Natural killer cell treated with Interleukin-12 subunit alpha and Interleukin-12 subunit beta and Interleukin-15 and Interleukin-18, amount 100 ng/mL, for 72 hours (primary cell): ENCODE data around the gene PSD. TPM values are rescaled to one million over a fixed set of nuclear protein-coding genes. Genes with fewer than 3 reads are reported as not detected.

ENCODE experiments used
- ATAC-seq, 2 donors: fragments of 150-1000 bp; cut with Tn5 transposase in 1 of 2; sonication (Bioruptor Pico), chemical (Tn5 transposase) in 1 of 2; 2 replicates each; pipeline ENCODE4 v1.10.0; 2021
- DNase-seq: peaks from one replicate; pipeline ENCODE4 v3.0.0; 2022; ENCODE audit warnings: low spot score
- H3K27ac Mint-ChIP-seq, 2 donors: 1 replicate in 1 of 2; 2 replicates in 1 of 2; pipeline ENCODE4 v1.8.0; 2022; ENCODE audit warnings: mixed read lengths in 2 of 2, mild to moderate bottlenecking in 1 of 2, moderate library complexity in 1 of 2
- H3K27me3 Mint-ChIP-seq, 2 donors: 1 replicate in 1 of 2; 2 replicates in 1 of 2; pipeline ENCODE4 v1.8.0; 2022; ENCODE audit warnings: mixed read lengths in 2 of 2
- H3K36me3 Mint-ChIP-seq: one replicate; pipeline ENCODE4 v1.8.0; 2022; ENCODE audit warnings: mixed read lengths
- H3K4me1 Mint-ChIP-seq, 2 donors: 1 replicate in 1 of 2; 2 replicates in 1 of 2; pipeline ENCODE4 v1.8.0; 2022; ENCODE audit warnings: low read depth in 2 of 2, mixed read lengths in 2 of 2, mild to moderate bottlenecking in 1 of 2
- H3K4me3 Mint-ChIP-seq: one replicate; pipeline ENCODE4 v1.8.0; 2022; ENCODE audit warnings: mixed read lengths
- H3K9me3 Mint-ChIP-seq: 2 replicates; pipeline ENCODE4 v1.8.0; 2022; ENCODE audit warnings: mixed read lengths
- total RNA-seq, 2 donors: library from RNA; stranded (reverse); gene quantifications; one replicate each; pipeline ENCODE4 v1.2.3, GENCODE V29; 2022

The PSD gene
- total RNA-seq, 2 donors from 2014 or later, result 2.3 to 7.6 TPM

DNA sequence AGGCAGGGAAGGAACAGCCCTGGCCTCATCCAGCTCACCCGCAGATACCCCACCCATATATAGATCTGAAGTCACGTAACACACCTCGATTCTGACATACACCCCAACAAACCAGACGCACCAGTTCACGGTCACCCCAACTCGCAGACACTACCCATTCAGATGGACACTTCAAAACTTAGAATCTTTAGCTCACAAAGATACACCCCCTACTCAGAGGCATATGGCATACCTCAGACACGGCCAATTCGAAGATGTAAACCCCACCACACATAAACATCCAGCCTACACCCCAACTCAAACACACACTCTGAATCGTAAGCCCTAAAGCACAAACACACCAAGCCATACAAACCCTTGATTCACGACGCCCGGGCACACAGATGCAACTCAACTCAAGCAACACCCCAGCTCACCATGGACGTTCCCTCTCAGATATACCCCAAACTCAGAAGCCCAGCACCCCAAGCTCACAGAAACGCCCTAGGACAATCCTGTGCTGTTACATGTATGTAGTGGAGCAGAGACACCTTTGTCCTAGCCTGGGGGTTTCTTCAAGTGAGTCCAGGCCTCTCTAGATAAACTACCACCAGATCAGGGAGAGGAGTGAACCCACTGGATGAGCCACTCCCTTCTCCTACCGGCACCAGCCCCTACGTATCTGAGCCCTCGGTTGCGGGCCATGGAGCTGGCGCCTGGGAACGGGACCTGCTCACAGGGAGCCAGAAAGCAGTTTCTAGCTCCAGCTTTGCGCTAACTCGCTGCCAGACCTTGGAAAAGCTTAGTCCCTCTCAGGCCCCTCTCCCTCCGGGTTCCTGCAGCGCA, 8.8 kb downstream of the PSD start:
- Mint-ChIP-seq H3K4me1 (peaks cover 28 to 42% of the 10 kb centered on the region in 2 donors), H3K27me3 (peaks cover 31 to 32% of the 10 kb centered on the region in 2 donors)
- no peak for ATAC-seq

DNA sequence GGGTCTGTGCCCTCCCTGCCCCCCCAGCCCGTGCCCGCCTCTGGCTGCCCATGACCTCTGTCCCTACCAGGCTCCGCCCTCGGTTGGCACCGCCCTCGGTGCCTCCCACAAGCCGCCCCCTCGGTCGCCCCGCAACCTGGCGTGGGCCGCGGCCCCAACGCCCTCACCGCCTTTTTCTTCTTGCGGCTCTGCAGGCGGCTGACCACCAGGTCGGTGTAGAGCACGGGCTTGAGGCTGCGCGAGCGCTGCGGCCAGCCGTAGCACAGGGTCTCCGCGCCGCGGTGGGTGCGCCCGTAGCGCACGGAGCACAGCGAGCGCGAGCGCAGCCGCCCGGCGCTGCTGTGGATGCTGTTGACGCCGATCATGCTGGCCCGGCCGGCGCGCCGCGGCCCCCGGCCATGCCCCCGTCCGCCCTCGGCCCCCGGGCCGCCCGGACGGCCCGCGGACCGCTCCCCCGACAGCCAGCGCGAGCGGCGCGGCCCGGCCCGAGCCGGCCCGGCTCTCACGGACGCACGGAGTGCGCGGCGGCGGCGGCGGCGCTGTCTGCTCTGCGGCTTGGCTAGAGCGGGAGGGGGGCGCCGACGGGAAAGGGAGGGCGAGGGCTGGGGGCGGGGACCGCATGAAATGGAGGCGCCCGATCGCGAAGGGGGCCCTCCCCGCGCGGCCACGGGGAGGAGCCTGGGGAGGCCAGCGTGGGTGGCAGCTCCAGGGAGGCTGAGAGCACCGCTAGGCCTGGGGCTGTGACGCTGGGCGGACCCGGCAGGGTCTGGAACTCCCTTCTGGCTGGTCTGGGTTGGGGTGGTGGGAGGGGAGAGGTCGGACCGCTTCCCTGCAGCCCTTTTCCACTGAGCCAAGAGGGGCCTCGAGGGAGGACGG, 9.6 kb downstream of the PSD start:
- DNase-seq (peak; percentile 82), ATAC-seq (peak; percentile 64 to 85)
- peaks cover 25 to 31% of the 10 kb centered on the region in 2 donors for H3K27me3 Mint-ChIP-seq
- H3K9me3 Mint-ChIP-seq, result no peaks in the 10 kb centered on the region
- peaks cover 28 to 42% of the 10 kb centered on the region in 2 donors for H3K4me1 Mint-ChIP-seq
- H3K4me3 Mint-ChIP-seq, result peak overlapping the region; percentile 84
- H3K27ac Mint-ChIP-seq, result peak overlapping the region in 1 of 2 donors; percentile 9
- peaks cover 5% of the 10 kb centered on the region for H3K36me3 Mint-ChIP-seq

More for the DNA sequence above, 8.8 kb downstream of the PSD start:
- Mint-ChIP-seq H3K9me3 (no peaks in the 10 kb centered on the region), H3K36me3 (peaks cover 5% of the 10 kb centered on the region), H3K27ac (peak overlapping the region in 1 of 2 donors; percentile 9), H3K4me3 (peak overlapping the region; percentile 84)
- DNase-seq, result no peak

DNA sequence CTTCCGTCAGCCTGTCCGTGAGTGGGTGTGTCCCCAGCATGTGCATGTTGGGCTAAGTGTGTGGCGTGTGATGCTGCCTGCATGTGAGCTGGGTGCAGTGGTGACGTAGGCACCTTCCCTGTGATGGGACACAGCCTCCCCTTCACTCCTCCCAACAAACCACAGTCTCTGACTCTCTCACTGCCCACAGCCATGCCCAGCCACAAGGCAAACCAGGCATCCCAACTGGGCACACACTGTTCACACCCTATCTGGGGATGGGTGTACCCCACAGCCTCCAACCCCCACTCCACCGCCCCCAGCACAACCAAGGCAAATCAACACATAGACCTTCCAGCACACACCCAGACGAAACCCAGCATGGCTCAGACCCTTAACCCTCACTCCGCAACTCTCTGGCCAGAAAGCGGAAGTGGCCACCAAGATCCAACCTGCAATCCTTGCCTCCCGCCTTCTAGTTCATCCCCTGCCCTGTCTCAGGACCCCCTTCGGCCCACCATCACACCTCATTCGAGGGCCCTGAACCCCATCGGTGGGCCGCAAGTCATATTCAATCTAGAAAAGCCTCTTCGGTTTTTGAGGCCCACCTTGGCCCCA, 10.4 kb downstream of the PSD start:
- Mint-ChIP-seq H3K4me1 (peaks cover 28 to 46% of the 10 kb centered on the region in 2 donors), H3K27ac (peak overlapping the region in 1 of 2 donors; percentile 11), H3K36me3 (peaks cover 5% of the 10 kb centered on the region), H3K9me3 (no peaks in the 10 kb centered on the region), H3K4me3 (peak overlapping the region; percentile 82), H3K27me3 (peaks cover 25 to 31% of the 10 kb centered on the region in 2 donors)
- ATAC-seq (peak in 1 of 2 donors; percentile 11), DNase-seq (no peak)

DNA sequence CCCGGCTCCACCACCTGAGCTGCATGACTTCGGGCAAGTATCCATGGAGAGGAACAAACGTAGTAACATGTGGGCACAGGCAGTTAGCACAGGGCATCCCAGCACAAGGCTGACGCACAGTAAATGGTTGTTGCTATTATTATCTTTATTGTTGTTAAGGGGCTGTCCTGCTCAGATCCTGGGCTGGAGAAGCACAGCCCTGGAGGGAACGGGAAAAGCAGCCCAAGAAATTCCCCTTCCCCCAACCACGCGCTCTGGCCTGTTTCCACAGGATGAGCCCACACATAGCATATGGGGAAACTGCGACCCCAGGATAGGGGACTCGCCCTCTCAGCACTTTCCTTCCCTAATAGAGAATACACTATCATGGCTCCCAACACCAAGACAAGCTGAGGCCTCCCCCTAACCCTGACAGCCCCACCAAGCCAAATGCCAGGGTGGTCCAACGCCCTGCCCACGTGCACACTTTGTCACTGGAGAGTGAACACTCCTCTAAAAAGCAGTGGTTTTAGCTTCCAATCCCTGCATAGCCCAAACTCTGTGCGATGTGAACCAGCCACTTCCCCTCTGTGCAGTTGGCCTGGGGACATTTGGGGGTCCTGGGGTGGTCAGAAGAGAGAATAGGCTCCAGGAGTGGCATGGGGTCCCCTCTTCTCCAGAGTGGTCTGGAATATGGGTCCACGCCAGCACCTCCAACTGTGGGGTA, 11.0 kb downstream of the PSD start:
- DNase-seq (no peak), ATAC-seq (no peak)
- Mint-ChIP-seq H3K27me3 (peaks cover 24 to 31% of the 10 kb centered on the region in 2 donors), H3K9me3 (no peaks in the 10 kb centered on the region), H3K27ac (no peak overlapping the region), H3K4me3 (peak overlapping the region; percentile 82), H3K4me1 (peaks cover 28 to 46% of the 10 kb centered on the region in 2 donors), H3K36me3 (peaks cover 5% of the 10 kb centered on the region)

DNA sequence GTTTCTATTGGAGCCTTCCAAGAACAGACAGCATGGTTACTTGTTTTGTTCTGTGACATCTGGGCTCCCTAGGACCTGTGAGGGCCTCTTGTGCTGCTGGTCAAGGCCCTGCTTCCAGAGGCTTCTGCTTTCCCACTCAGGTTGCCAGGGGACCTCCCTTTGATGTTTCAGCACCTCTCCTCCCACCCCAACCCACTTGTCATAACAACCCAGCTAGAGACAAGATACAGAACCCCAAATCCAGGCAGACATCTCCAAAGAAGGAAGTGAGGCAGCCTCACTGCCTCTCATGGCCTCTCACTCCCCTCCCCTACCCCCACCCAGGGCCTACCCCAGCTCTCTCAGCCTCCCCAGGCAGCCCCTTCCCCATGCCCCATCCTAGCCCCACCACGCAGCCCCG, 11.8 kb downstream of the PSD start:
- Mint-ChIP-seq H3K9me3 (no peaks in the 10 kb centered on the region), H3K4me3 (no peak overlapping the region), H3K27ac (peak overlapping the region; percentile 41), H3K4me1 (peaks cover 28 to 51% of the 10 kb centered on the region in 2 donors), H3K36me3 (peaks cover 5% of the 10 kb centered on the region), H3K27me3 (peaks cover 20 to 28% of the 10 kb centered on the region in 2 donors)
- DNase-seq (no peak), ATAC-seq (no peak)

DNA sequence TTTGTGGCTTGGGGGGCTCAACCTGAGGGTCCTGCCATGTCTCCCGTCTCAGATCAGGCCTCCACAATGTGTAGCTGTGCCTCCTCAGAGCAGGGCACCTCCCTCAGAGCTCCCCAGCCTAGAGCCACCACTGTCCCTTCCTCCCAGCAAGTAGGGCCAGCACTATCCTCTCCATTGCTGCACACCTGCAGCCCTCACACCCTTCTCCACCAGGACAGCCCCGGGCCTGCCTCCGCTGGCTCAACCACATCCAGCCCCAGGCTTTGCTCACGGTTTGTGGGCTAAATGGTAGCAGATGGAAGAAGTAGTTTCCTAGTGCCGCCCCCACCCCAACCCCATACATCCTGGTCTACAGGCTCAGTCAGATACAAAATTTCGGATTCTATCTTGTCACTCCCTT, 13.0 kb downstream of the PSD start:
- ATAC-seq (no peak), DNase-seq (no peak)
- H3K27ac Mint-ChIP-seq, result peak overlapping the region; percentile 41
- no peak overlapping the region for H3K4me3 Mint-ChIP-seq
- H3K9me3 Mint-ChIP-seq, result no peaks in the 10 kb centered on the region
- peaks cover 11 to 18% of the 10 kb centered on the region in 2 donors for H3K27me3 Mint-ChIP-seq
- peaks cover 21 to 44% of the 10 kb centered on the region in 2 donors for H3K4me1 Mint-ChIP-seq
- peaks cover 5% of the 10 kb centered on the region for H3K36me3 Mint-ChIP-seq

DNA sequence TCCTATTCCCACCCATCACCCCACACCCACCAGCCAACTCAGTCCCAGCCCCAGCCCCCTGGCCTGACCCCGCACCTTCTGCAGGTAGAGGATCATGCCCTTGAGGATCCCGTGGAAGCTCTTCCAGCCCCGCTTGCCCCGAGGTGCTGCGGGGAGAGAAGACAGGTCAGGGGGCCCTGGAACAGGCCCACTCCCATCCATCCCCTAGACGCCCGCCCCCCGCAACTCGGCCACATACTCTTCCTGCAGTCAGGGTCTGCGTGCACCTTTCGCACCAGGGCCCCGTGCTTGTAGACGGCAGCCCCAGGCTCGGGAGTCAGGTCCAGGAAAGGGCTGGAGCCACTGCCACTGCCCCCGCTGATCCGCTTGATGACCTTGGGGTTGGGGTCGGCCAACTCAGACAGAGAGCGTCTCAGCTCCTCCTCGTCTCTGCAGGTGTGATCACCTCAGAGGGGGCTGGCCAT, 13.4 kb downstream of the PSD start:
- H3K4me3 Mint-ChIP-seq, result no peak overlapping the region
- peak overlapping the region in 1 of 2 donors; percentile 41 for H3K27ac Mint-ChIP-seq
- H3K9me3 Mint-ChIP-seq, result no peaks in the 10 kb centered on the region
- ATAC-seq (no peak), DNase-seq (no peak)
- H3K27me3 Mint-ChIP-seq, result peaks cover 11 to 17% of the 10 kb centered on the region in 2 donors
- H3K4me1 Mint-ChIP-seq, result peaks cover 20 to 48% of the 10 kb centered on the region in 2 donors
- peaks cover 5% of the 10 kb centered on the region for H3K36me3 Mint-ChIP-seq

DNA sequence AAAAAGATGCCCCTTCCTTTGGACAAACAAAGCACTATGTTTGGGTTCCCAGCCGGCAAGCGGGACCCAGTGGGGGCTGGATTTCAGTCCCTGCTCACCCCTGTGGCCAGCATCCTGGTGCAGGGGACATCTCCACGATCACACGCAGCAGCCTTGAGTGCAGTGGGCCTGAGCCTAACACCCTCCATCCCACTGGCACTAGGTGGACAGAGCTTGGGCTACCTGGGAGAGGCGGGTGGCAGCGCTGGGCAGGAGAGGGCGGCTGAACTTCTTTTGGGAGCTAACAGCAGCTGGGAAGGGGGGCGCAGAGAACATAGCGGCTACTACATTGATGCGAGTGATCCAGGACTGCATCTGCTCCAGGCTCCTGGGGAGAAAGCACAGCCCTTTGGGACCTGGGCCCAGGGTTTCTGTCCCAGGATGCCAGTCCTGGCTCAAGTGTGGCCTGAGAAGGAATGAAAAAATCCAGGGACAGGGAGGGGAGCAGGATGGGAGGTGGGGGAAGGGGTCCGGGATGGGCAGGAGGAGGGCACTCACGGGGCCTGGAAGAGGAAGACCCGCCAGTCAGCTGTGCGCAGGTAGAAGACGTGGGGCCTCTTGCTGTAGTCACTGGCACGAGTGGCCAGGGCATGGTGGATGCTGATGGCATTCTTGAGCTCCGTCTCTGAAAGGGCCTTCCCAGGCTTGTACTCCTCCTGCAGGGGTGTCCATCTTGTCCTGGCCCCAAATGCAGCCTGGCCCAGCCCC, 14.1 kb downstream of the PSD start:
- Mint-ChIP-seq H3K27me3 (peaks cover 6 to 10% of the 10 kb centered on the region in 2 donors), H3K4me3 (no peak overlapping the region), H3K4me1 (peaks cover 18 to 45% of the 10 kb centered on the region in 2 donors), H3K36me3 (peaks cover 2% of the 10 kb centered on the region), H3K9me3 (no peaks in the 10 kb centered on the region), H3K27ac (no peak overlapping the region)
- DNase-seq, result no peak
- no peak for ATAC-seq

DNA sequence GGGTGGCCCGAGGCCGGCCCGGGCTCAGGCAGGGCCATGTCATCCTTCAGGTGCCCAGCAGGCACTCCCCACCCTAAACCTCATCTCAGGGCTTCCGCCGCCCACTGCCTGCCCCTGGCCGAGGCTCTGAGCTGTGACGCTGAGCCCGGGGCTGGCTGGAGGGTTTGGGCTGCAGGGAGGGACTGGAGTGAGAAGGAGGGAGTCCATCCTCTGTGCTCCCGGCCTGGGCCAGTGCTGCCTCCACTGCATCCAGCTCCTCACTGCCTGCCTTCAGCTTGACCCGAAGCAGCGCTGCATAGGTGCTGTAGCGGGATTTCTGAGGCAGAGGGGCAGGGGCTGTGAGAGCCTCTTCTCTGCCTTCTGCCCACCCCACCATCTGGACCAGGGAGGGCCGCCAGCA, 15.5 kb downstream of the PSD start:
- Mint-ChIP-seq H3K27me3 (peaks cover under 1 to 2% of the 10 kb centered on the region in 2 donors), H3K4me3 (no peak overlapping the region), H3K27ac (no peak overlapping the region), H3K36me3 (peaks cover 4% of the 10 kb centered on the region), H3K4me1 (peaks cover 18 to 48% of the 10 kb centered on the region in 2 donors), H3K9me3 (no peaks in the 10 kb centered on the region)
- DNase-seq (no peak), ATAC-seq (no peak)

DNA sequence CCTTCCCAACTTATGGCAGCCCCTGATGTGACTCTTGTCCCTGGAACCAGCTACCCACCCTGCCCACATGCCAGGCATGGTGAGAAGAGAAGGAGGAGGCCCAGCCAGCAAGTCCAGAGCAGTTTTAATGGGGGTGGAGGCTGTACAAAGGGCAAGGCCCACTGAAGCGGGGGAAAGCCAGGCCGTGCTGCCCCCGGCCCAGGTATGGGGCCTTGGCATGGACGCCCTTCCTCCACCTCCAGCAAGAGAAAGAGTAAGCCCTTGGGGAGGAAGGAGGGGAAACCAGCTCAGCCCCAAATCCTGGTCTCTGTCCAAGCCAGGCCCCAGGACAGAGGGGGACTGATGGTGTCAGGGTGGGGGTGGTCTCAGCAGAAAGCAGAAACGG, 16.1 kb downstream of the PSD start:
- Mint-ChIP-seq H3K27me3 (no peaks in the 10 kb centered on the region), H3K27ac (no peak overlapping the region), H3K9me3 (no peaks in the 10 kb centered on the region), H3K4me1 (peaks cover 22 to 48% of the 10 kb centered on the region in 2 donors), H3K4me3 (no peak overlapping the region), H3K36me3 (peaks cover 7% of the 10 kb centered on the region)
- DNase-seq, result no peak
- ATAC-seq, result no peak

DNA sequence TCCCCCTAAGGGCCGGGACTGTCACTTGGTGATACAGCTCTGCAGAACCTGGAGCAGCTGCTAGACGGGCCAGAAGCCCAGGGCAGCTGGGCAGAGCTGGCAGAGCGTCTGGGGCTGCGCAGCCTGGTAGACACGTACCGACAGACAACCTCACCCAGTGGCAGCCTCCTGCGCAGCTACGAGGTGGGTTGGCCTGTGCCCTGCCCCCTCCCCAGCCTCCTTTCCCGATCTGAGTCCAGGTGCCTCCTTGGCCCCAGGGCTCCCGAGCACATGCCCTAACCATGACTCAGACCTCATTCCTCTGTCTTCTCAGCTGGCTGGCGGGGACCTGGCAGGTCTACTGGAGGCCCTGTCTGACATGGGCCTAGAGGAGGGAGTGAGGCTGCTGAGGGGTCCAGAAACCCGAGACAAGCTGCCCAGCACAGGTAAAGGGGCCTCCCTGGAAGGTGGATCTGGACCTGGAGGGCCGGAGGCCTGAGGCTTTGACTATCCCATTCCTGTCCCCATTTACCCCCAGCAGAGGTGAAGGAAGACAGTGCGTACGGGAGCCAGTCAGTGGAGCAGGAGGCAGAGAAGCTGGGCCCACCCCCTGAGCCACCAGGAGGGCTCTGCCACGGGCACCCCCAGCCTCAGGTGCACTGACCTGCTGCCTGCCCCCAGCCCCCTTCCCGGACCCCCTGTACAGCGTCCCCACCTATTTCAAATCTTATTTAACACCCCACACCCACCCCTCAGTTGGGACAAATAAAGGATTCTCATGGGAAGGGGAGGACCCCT, 16.7 kb downstream of the PSD start:
- no peak overlapping the region for H3K27ac Mint-ChIP-seq

DNA sequence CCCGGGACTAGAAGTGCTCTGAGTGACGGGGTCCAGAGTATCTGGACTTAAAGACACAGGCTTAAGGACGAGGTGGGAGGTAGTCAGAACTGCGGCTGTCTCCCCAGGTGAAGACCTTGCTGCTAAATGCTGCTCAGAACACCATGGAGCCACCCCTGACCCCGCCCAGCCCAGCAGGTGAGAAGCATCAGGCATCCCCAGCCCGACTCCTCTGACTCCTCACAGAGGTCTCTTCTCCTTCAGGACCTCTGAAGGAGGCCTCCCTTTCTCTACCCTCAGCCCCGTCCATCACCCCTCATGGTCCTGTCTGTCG, 17.3 kb downstream of the PSD start:
- no peak overlapping the region for H3K27ac Mint-ChIP-seq
- peaks cover 30 to 50% of the 10 kb centered on the region in 2 donors for H3K4me1 Mint-ChIP-seq
- H3K27me3 Mint-ChIP-seq, result no peaks in the 10 kb centered on the region
- H3K4me3 Mint-ChIP-seq, result no peak overlapping the region
- H3K36me3 Mint-ChIP-seq, result peaks cover 7% of the 10 kb centered on the region
- no peak for DNase-seq
- no peak for ATAC-seq
- H3K9me3 Mint-ChIP-seq, result no peaks in the 10 kb centered on the region

More for the DNA sequence above, 16.7 kb downstream of the PSD start:
- peaks cover 28 to 49% of the 10 kb centered on the region in 2 donors for H3K4me1 Mint-ChIP-seq
- peaks cover 7% of the 10 kb centered on the region for H3K36me3 Mint-ChIP-seq
- no peaks in the 10 kb centered on the region for H3K27me3 Mint-ChIP-seq
- no peaks in the 10 kb centered on the region for H3K9me3 Mint-ChIP-seq
- no peak overlapping the region for H3K4me3 Mint-ChIP-seq
- ATAC-seq (no peak), DNase-seq (no peak)
